GM19455 (cell line): ENCODE results near the gene ARHGAP22.
A peak's percentile ranks its signal among the peaks of the same experiment; 100 is the strongest.

Source experiments
- ATAC-seq: cut with Tn5 transposase; IDR thresholded peaks from one replicate; pipeline ENCODE4 v1.9.1; 2021; ENCODE audit not compliant: unreplicated experiment

Gene ARHGAP22

GRCh38 chr10:48633381-48634197, 28.7 kb upstream of the ARHGAP22 start:
- ATAC-seq: peak; percentile 29

- ATAC-seq: no peak
Observed at GRCh38 chr10:48632166-48632565, 27.3 kb upstream of the ARHGAP22 start.

GRCh38 chr10:48627984-48628609, 23.2 kb upstream of the ARHGAP22 start:
- no peak for ATAC-seq

- ATAC-seq: no peak
Observed at GRCh38 chr10:48626986-48627731, 22.3 kb upstream of the ARHGAP22 start.

GRCh38 chr10:48626447-48626846, 21.6 kb upstream of the ARHGAP22 start:
- ATAC-seq: no peak

GRCh38 chr10:48625826-48626134, 20.9 kb upstream of the ARHGAP22 start:
- ATAC-seq: no peak

GRCh38 chr10:48623607-48624132, 18.8 kb upstream of the ARHGAP22 start:
- ATAC-seq: no peak

GRCh38 chr10:48623009-48623408, 18.1 kb upstream of the ARHGAP22 start:
- ATAC-seq: no peak

- no peak for ATAC-seq
Observed at GRCh38 chr10:48620719-48621118, 15.8 kb upstream of the ARHGAP22 start.

GRCh38 chr10:48616436-48616835, 11.6 kb upstream of the ARHGAP22 start:
- ATAC-seq: no peak

- peak; percentile 81 for ATAC-seq
Observed at GRCh38 chr10:48614481-48615390, 9.9 kb upstream of the ARHGAP22 start.

GRCh38 chr10:48613016-48613415, 8.1 kb upstream of the ARHGAP22 start:
- ATAC-seq: no peak

- ATAC-seq: no peak
Observed at GRCh38 chr10:48612236-48612943, 7.5 kb upstream of the ARHGAP22 start.

GRCh38 chr10:48611133-48611532, 6.3 kb upstream of the ARHGAP22 start:
- no peak for ATAC-seq

- ATAC-seq: no peak
Observed at GRCh38 chr10:48610585-48611093, 5.8 kb upstream of the ARHGAP22 start.

GRCh38 chr10:48609899-48610584, 5.2 kb upstream of the ARHGAP22 start:
- ATAC-seq: no peak

- ATAC-seq: no peak
Observed at GRCh38 chr10:48609441-48609840, 4.6 kb upstream of the ARHGAP22 start.

GRCh38 chr10:48608976-48609375, 4.1 kb upstream of the ARHGAP22 start:
- ATAC-seq: no peak

- peak; percentile 80 for ATAC-seq
Observed at GRCh38 chr10:48608279-48608681, 3.4 kb upstream of the ARHGAP22 start.
